SK-N-SH (cell line): ENCODE measurements around the gene SERTAD2. TPM values are rescaled to one million over a fixed set of nuclear protein-coding genes. Genes with fewer than 3 reads are reported as not detected.

Experiments
- CTCF ChIA-PET: fragments of 300-600, 350-600 bp; formaldehyde crosslinking; extraction: SDS; loops from one replicate; lab custom pipeline; 2021; lab: Yijun Ruan, JAX
- POLR2A ChIA-PET: fragments of 350-600 bp; sonication (Branson Sonifier 250); formaldehyde crosslinking; extraction: SDS; loops from one replicate; lab custom pipeline; 2020; ENCODE audit warnings: antibody characterized with exemption, inconsistent platforms; lab: Yijun Ruan, JAX
- DNase-seq: peaks from one replicate; pipeline ENCODE4 v3.0.0; 2012
- H2AFZ ChIP-seq: fragments of 200-600 bp; sonication (generic); 2 replicates; pipeline ENCODE4 v1.8.1; 2016; ENCODE audit warnings: antibody characterized with exemption, mild to moderate bottlenecking, low read depth
- H3F3A ChIP-seq: fragments of 200-600 bp; sonication (generic); replicated peaks from 2 replicates; pipeline ENCODE3; 2016; ENCODE audit warnings: antibody characterized with exemption, mild to moderate bottlenecking; ENCODE audit not compliant: insufficient read depth
- H3K27ac ChIP-seq, 2 experiments: fragments of 200-500 bp in 1 of 2; fragments of 200-600 bp in 1 of 2; sonication (Bioruptor generic) in 1 of 2; sonication (generic), shearing (Covaris generic) in 1 of 2; 2 replicates each; pipeline versions ENCODE4 v1.5.1 to v1.6.1; 2014 to 2016; ENCODE audit warnings: low read depth in 2 of 2, inconsistent platforms in 1 of 2, low read length in 1 of 2, mild to moderate bottlenecking in 1 of 2, mixed read lengths in 1 of 2
- H3K27me3 ChIP-seq: fragments of 200-600 bp; sonication (generic), shearing (Covaris generic); 2 replicates; pipeline ENCODE4 v1.6.1; 2016; ENCODE audit warnings: mixed run types; ENCODE audit not compliant: insufficient read depth
- H3K36me3 ChIP-seq, 2 experiments: fragments of 200-500 bp in 1 of 2; fragments of 200-600 bp in 1 of 2; sonication (Bioruptor generic) in 1 of 2; sonication (generic) in 1 of 2; replicated peaks in 1 of 2; 2 replicates each; pipeline versions ENCODE3 to v1.5.1; 2014 to 2016; ENCODE audit warnings: low read length in 1 of 2, mild to moderate bottlenecking in 1 of 2; ENCODE audit not compliant: insufficient read depth in 2 of 2, control insufficient read depth in 1 of 2
- H3K4me1 ChIP-seq, 2 experiments: fragments of 200-500 bp in 1 of 2; fragments of 200-600 bp in 1 of 2; sonication (Bioruptor generic) in 1 of 2; sonication (generic), shearing (Covaris generic) in 1 of 2; 2 replicates each; pipeline versions ENCODE4 v1.5.1 to v1.6.1; 2014 to 2016; ENCODE audit warnings: low read depth in 1 of 2, low read length in 1 of 2, mixed run types in 1 of 2; ENCODE audit not compliant: insufficient read depth in 2 of 2, control insufficient read depth in 1 of 2
- H3K4me2 ChIP-seq: fragments of 200-600 bp; sonication (generic), shearing (Covaris generic); 2 replicates; pipeline ENCODE4 v1.6.1; 2017; ENCODE audit warnings: mixed run types
- H3K4me3 ChIP-seq, 2 experiments: fragments of 200-500 bp in 1 of 2; fragments of 200-600 bp in 1 of 2; sonication (Bioruptor generic) in 1 of 2; sonication (generic), shearing (Covaris generic) in 1 of 2; 2 replicates each; pipeline versions ENCODE4 v1.5.1 to v1.8.1; 2014 to 2016; ENCODE audit warnings: low read depth in 2 of 2, inconsistent platforms in 1 of 2, low read length in 1 of 2, mild to moderate bottlenecking in 1 of 2, mixed read lengths in 1 of 2, moderate library complexity in 1 of 2
- H3K79me2 ChIP-seq: fragments of 200-600 bp; sonication (generic); 2 replicates; pipeline ENCODE4 v1.8.1; 2017; ENCODE audit warnings: mild to moderate bottlenecking; ENCODE audit not compliant: insufficient read depth
- H3K9ac ChIP-seq: fragments of 200-600 bp; sonication (generic); 2 replicates; pipeline ENCODE4 v1.6.1; 2017; ENCODE audit warnings: mixed run types
- H3K9me2 ChIP-seq: fragments of 200-600 bp; sonication (generic); 2 replicates; pipeline ENCODE4 v1.6.1; 2017; ENCODE audit warnings: mixed run types
- H3K9me3 ChIP-seq: fragments of 200-600 bp; sonication (generic); 2 replicates; pipeline ENCODE4 v1.6.1; 2017; ENCODE audit warnings: mixed run types, mild to moderate bottlenecking, moderate library complexity
- H4K20me1 ChIP-seq: fragments of 200-600 bp; sonication (generic); 2 replicates; pipeline ENCODE4 v1.6.1; 2017; ENCODE audit warnings: mild to moderate bottlenecking, mixed run types; ENCODE audit not compliant: insufficient read depth
- CTCF ChIP-seq: fragments of 200-600 bp; sonication (generic); IDR thresholded peaks from 2 replicates; pipeline ENCODE4 v1.6.1; 2017; ENCODE audit warnings: antibody characterized with exemption, mild to moderate bottlenecking, moderate library complexity
- EP300 ChIP-seq, 2 experiments: IDR thresholded peaks; 2 replicates each; pipeline versions ENCODE4 v1.4.0 to v1.6.1; 2012; ENCODE audit warnings: borderline replicate concordance in 1 of 2, low read depth in 1 of 2, low read length in 1 of 2
- GATA2 ChIP-seq: sonication (generic); formaldehyde crosslinking; IDR thresholded peaks from 2 replicates; pipeline ENCODE4 v1.5.0; 2020; ENCODE audit warnings: mild to moderate bottlenecking, missing genetic modification reagents
- IRF3 ChIP-seq: fragments of 150-350 bp; IDR thresholded peaks from 2 replicates; pipeline ENCODE4 v1.6.1; 2016; ENCODE audit warnings: mild to moderate bottlenecking, low read depth, low read length
- JUND ChIP-seq: IDR thresholded peaks from 2 replicates; pipeline ENCODE4 v1.4.0; 2012
- MEF2A ChIP-seq: IDR thresholded peaks from 2 replicates; pipeline ENCODE4 v1.4.0; 2012; ENCODE audit warnings: low read depth, borderline replicate concordance
- MXI1 ChIP-seq: IDR thresholded peaks from 2 replicates; pipeline ENCODE4 v1.6.1; 2012; ENCODE audit warnings: mild to moderate bottlenecking, low read depth, low read length, improper control_type of control experiment
- REST ChIP-seq: IDR thresholded peaks from 2 replicates; pipeline ENCODE4 v1.6.1; 2012; ENCODE audit warnings: mild to moderate bottlenecking, low read depth, low read length, moderate library complexity
- RFX5 ChIP-seq: IDR thresholded peaks from 2 replicates; pipeline ENCODE4 v1.6.1; 2012; ENCODE audit warnings: mild to moderate bottlenecking, improper control_type of control experiment, low read length
- SIN3A ChIP-seq: IDR thresholded peaks from 2 replicates; pipeline ENCODE4 v1.6.1; 2012; ENCODE audit warnings: low read depth, mild to moderate bottlenecking, low read length, moderate library complexity, borderline replicate concordance
- TEAD4 ChIP-seq: IDR thresholded peaks from 2 replicates; pipeline ENCODE4 v1.4.0; 2012; ENCODE audit warnings: mild to moderate bottlenecking, borderline replicate concordance; ENCODE audit not compliant: insufficient read depth
- YY1 ChIP-seq: IDR thresholded peaks from 2 replicates; pipeline ENCODE4 v1.4.0; 2012; ENCODE audit warnings: low read depth, mild to moderate bottlenecking
- ZBTB33 ChIP-seq: IDR thresholded peaks from 2 replicates; pipeline ENCODE4 v1.4.0; 2012; ENCODE audit warnings: low read depth, borderline replicate concordance
- WGBS: methylation state at CpG from one replicate; pipeline ENCODE4 v1.1.6; 2017; ENCODE audit warnings: low lambda C conversion rate; 5-methylcytosine and 5-hydroxymethylcytosine counted together
- polyA plus RNA-seq, 3 experiments: library from polyadenylated mRNA; depleted of rRNA; stranded (reverse); fragments of >200 nt; gene quantifications; 2 replicates each; pipeline ENCODE4 v1.2.3, GENCODE V29; 2012

Gene SERTAD2
- polyA plus RNA-seq, 1 of the 3 experiments (the other 2 are of a cell fraction): 9.1 TPM

GRCh38 chr2:64653109-64654062, at the start of gene SERTAD2 (continued):
- TF ChIP-seq REST (no peak), GATA2 (CRISPR knock-in tag) (no peak)

GRCh38 chr2:64700133-64700809, 46.6 kb upstream of the SERTAD2 start:
- H3K79me2 ChIP-seq: peaks cover 8% of the 10 kb centered on the region; the same call in 1 of the 2 replicates
- DNase-seq: no peak
- TF ChIP-seq MXI1 (no peak), IRF3 (no peak), REST (no peak), ZBTB33 (no peak), JUND (no peak), MEF2A (no peak), SIN3A (no peak), EP300 (IDR thresholded peaks at IDR 0.05; ENCODE audit: borderline replicate concordance in 1 of 2, low read depth in 1 of 2, low read length in 1 of 2) (no peak), TEAD4 (no peak), CTCF (no peak), RFX5 (no peak), YY1 (no peak)

More at GRCh38 chr2:64700133-64700809, 46.6 kb upstream of the SERTAD2 start:
- 98% methylated on average over 5 of the region's 5 CpGs for WGBS
- H3K27ac ChIP-seq: peak overlapping the region in 1 of 2 experiments; percentile 80; a peak in 1 of 4 replicates
- no peaks in the 10 kb centered on the region for H3K9me2 ChIP-seq
- POLR2A ChIA-PET: no interaction called here
- no peak overlapping the region for H2AFZ ChIP-seq
- no peak overlapping the region for H3K4me3 ChIP-seq
- no peaks in the 10 kb centered on the region for H3K27me3 ChIP-seq
- H3K9me3 ChIP-seq: no peaks in the 10 kb centered on the region
- no peaks in the 10 kb centered on the region for H3K36me3 ChIP-seq
- H3K9ac ChIP-seq: no peak overlapping the region
- H3K4me1 ChIP-seq: peaks cover 0 to 15% of the 10 kb centered on the region in 2 experiments; a peak in 2 of 4 replicates
- CTCF ChIA-PET: interaction anchor here (0.7 kb wide), 1 partner anchor 19 kb away, joined by 3 read pairs; no protein-coding TSS in a partner anchor
- no peaks in the 10 kb centered on the region for H4K20me1 ChIP-seq
- H3F3A ChIP-seq: peaks cover 17% of the 10 kb centered on the region
- H3K4me2 ChIP-seq: no peak overlapping the region
